ENCODE results near the gene PDCD6IP.
"Not testable (repeated sequence)": the region's sequence is repeated elsewhere in the genome, so short reads cannot be mapped to it uniquely, and the experiment has no call there.

The PDCD6IP gene

DNA sequence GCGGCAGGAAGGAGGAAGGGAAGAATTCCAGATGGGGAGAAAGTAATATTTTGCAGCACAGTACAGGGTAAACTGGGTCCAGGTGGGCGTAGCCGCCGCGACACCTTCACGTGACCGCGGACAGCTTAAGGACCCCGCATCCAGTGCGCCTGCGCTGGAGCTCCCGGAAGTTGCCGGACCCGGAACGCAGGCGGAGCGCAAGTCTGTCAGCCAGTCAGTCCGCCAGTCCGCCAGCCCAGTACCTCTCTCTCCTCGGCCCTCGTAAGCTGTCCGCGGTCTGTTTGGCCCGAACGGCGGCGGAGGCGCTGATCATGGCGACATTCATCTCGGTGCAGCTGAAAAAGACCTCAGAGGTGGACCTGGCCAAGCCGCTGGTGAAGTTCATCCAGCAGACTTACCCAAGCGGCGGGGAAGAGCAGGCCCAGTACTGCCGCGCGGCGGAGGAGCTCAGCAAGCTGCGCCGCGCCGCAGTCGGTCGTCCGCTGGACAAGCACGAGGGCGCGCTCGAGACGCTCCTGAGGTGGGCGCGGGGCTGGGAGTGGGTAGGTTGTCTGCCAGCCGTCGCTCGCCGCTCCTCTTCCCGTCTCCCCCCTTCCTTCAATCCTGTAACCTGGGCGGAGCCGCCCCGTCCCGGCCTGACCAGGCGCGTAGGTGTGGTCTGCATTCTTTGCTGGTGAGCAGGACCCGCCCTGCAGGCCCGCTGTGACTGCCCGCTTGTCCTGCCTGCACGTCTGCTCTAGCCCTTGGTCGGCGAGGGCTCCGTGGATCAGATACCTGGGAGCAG is at the start of gene PDCD6IP:
PDCD6IP (plus strand) TSS at position 213 of the 784 bp plus-strand sequence; CDS start at position 312, 99 bp downstream.
- peak; percentile 74 for DNase-seq

DNA sequence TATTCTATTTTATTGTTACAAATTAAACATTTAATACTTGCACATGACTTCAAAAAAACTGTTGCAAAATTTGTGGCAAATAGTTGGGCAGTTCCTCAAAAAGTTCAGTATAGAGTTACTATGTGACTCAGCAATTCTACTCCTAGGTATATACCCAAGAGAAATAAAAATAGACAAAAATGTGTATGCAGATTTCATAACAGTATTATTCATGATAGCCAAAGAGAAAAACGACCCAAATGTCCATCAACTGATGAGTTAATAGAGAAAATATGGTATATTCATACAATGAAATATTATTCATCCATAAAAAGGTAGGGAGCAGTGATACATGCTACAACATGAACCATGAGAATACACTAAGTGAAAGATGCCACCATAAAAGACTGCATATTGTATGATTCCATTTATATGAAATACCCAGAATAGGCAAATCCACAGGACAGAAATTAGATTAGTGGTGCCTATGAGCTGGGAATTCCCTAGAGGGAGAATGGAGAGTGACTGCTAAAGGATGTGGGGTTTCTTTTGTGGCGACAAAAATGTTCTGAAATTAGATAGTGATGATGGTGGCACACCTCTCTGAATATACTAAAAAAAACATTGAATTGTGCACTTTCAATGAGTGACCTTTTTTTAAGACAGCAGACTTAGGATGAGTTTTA is 48.8 kb upstream of the PDCD6IP start:
- DNase-seq, result no peak

GRCh38 chr3:33750211-33750548 is 48.2 kb upstream of the PDCD6IP start:
- DNase-seq, result no peak

DNA sequence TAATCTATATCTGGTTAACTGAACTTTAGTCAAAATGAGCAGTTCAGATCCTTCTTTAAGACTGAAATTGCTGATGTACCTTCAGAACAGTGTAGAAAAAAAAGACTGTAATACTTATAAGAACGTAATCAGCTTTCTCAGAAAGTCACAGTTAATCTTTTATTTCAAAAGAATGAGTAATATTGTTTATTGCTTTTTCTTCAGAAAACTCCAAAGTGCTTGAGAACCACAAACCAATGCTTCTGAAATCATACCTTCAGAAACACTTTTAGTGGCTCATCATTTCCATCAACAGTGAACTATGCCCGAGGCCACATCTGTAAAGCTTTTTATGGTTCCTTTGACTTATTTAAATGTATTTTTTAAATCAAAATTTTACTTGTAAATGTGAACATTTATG is 47.1 kb upstream of the PDCD6IP start:
- no peak for DNase-seq

DNA sequence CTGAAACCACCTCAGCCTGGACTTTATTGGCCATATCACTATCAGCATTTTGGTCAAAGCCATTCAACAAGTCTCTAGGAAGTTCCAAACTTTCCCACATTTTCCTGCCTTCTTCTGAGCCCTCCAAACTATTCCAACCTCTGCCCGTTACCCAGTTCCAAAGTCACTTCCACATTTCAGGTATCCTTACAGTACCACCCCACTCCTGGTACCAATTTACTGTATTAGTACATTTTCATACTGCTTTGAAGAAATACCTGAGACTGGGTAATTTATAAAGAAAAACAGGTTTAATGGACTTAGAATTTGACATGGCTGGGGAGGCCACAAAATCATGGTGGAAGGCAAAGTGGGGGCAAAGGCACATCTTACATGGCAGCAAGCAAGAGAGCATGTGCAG is 44.0 kb upstream of the PDCD6IP start:
- DNase-seq, result not testable (repeated sequence)

DNA sequence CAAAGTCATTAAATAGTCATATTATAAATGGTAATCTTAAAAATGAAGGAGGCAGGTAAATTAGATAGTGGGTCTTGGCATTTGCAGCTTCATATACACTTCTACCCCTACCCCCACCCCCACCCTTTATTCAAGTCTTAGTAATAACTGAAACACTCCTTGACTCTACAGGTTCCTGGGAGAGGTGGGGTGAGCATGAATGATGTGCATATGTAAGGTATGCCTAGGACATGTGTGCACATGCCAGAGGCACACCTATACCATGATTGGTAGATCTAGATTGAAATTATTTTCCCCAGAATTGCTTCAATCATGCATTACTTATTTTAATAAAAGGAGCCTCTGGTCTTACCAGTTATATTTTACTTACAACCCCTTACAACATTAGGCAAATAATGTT is 40.1 kb upstream of the PDCD6IP start:
- DNase-seq, result no peak

DNA sequence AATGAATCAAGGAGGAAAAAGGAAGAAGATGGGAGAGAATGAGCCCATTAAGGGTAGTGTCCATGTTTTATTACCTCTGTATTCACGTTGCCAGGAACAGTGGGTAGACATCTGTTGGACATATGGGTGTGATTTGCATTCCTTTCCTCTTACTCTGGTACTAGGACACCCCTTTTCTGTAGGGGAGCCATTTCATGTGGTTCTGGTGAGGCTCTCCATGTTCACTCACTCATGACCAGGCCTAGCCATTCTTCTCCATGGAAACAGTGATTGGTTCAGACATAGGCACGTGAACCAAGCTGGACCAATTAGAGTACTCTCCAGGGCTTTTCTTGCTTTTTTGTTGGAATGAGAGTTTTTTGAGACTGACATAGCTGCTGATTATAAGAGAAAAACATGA is 39.6 kb upstream of the PDCD6IP start:
- no peak for DNase-seq

GRCh38 chr3:33768578-33769330 is 29.7 kb upstream of the PDCD6IP start:
- no peak for DNase-seq

GRCh38 chr3:33773637-33774036 is 24.8 kb upstream of the PDCD6IP start:
- DNase-seq, result no peak

- DNase-seq, result no peak
Measured at GRCh38 chr3:33775363-33775762, 23.1 kb upstream of the PDCD6IP start.

- DNase-seq, result no peak
Measured at GRCh38 chr3:33777996-33778395, 20.4 kb upstream of the PDCD6IP start.

DNA sequence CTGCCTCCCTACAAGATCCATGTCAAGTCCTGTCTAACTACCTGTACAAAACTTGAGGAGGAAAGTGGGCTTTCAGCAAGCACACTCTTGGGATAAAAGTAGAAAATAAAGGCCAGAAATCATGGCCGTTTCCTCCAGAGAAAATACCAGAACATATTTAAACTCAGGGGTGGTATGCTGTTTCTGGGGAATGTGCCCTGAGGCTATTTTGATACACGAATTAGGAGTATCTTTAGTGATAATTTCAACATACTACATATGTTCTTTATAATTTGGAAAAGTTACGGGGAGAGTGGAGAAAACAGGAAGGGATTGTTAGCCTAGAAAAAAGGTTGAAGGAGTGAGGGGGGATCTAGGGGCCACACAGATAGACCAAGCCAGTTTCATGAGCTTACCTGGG is 18.7 kb upstream of the PDCD6IP start:
- DNase-seq, result no peak

- DNase-seq, result not testable (repeated sequence)
Measured at GRCh38 chr3:33781413-33781812, 17.0 kb upstream of the PDCD6IP start.

DNA sequence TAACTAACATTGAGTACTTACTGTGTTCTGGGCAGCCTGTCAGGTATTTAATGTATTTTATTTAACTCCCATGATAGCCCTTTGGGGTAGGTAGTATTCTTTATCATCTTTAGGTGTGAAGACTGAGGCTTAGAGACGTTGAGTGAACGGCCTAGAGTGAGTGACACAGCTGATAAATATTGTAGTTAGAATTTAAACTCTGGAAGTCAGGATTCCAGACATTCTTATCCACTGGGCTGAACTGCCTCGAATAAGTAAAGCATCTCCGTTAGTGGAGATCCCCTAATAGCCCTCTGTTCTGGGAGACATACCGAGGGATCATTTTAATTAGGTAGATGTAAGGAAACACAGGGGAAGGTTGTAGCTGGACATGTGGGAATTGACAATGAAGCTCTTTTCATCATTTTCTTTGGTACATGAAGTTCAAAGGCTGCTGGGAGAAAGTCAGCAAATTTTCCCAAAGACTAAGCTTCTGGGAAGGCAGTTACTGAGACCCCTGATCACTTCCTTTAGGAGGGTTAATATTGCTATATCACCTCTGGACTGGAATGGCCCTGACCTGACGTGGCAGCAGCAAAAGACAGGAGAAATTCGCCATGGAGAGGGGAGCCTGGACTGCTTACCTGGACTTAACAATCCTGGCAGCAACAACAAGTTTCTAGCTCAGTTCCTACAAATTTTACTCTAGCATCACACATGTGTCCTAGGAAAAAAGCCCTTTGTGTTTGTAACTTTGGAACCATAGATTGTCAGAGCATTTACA is 11.7 kb upstream of the PDCD6IP start:
- no peak for DNase-seq

- peak; percentile 11 for DNase-seq
Measured at GRCh38 chr3:33787328-33788009, 11.0 kb upstream of the PDCD6IP start.

- DNase-seq, result no peak
Measured at GRCh38 chr3:33789183-33789954, 9.1 kb upstream of the PDCD6IP start.

GRCh38 chr3:33790091-33790490 is 8.3 kb upstream of the PDCD6IP start:
- no peak for DNase-seq

GRCh38 chr3:33791477-33792166 is 6.8 kb upstream of the PDCD6IP start:
- no peak for DNase-seq

GRCh38 chr3:33792167-33792892 is 6.1 kb upstream of the PDCD6IP start:
- DNase-seq, result no peak

- DNase-seq, result no peak
Measured at GRCh38 chr3:33795131-33795530, 3.3 kb upstream of the PDCD6IP start.

Measured in NCI-H2227 treated with DMSO at 0.1 percent for 48 hours (cell line).